OCI-LY1 (cell line): Measurements from ENCODE around the gene ARHGEF19.

Source experiments
- H2AFZ ChIP-seq: fragments of 200-600 bp; sonication (generic), shearing (Covaris generic); 2 replicates; pipeline ENCODE4 v1.6.0; 2014; ENCODE audit warnings: antibody characterized with exemption, mild to moderate bottlenecking, low read length
- H3F3A ChIP-seq: fragments of 200-600 bp; sonication (generic), shearing (Covaris generic); 2 replicates; pipeline ENCODE4 v1.6.0; 2014; ENCODE audit warnings: mild to moderate bottlenecking, antibody characterized with exemption, low read length, moderate library complexity; ENCODE audit not compliant: insufficient read depth
- H3K27ac ChIP-seq: fragments of 200-600 bp; sonication (generic); 2 replicates; pipeline ENCODE4 v1.5.1; 2014; ENCODE audit warnings: low read length, mixed run types, mild to moderate bottlenecking, low read depth; ENCODE audit not compliant: poor library complexity, severe bottlenecking
- H3K27me3 ChIP-seq: fragments of 200-600 bp; sonication (generic); 2 replicates; pipeline ENCODE4 v1.6.0; 2014; ENCODE audit warnings: antibody characterized with exemption, mild to moderate bottlenecking, low read length, moderate library complexity; ENCODE audit not compliant: insufficient read depth
- H3K36me3 ChIP-seq: fragments of 200-600 bp; sonication (generic); 2 replicates; pipeline ENCODE4 v1.6.1; 2014; ENCODE audit warnings: mild to moderate bottlenecking, antibody characterized with exemption, low read length, moderate library complexity, mixed read lengths; ENCODE audit not compliant: insufficient read depth
- H3K4me1 ChIP-seq: fragments of 200-600 bp; sonication (generic); 2 replicates; pipeline ENCODE4 v1.5.1; 2014; ENCODE audit warnings: mild to moderate bottlenecking, low read length, moderate library complexity; ENCODE audit not compliant: insufficient read depth, severe bottlenecking
- H3K4me2 ChIP-seq: fragments of 200-600 bp; sonication (generic), shearing (Covaris generic); 2 replicates; pipeline ENCODE4 v1.6.1; 2014; ENCODE audit warnings: low read length
- H3K4me3 ChIP-seq: fragments of 200-600 bp; sonication (generic); 2 replicates; pipeline ENCODE4 v1.5.1; 2014; ENCODE audit warnings: low read length, low read depth, mild to moderate bottlenecking, mixed read lengths; ENCODE audit not compliant: poor library complexity, severe bottlenecking
- H3K79me2 ChIP-seq: fragments of 200-600 bp; shearing (Covaris generic); 2 replicates; pipeline ENCODE4 v1.6.1; 2016; ENCODE audit warnings: mixed run types, low read length, mixed read lengths; ENCODE audit not compliant: insufficient read depth
- H3K9ac ChIP-seq: fragments of 200-600 bp; sonication (generic), shearing (Covaris generic); 2 replicates; pipeline ENCODE4 v1.6.1; 2014; ENCODE audit warnings: mild to moderate bottlenecking, low read length, mixed read lengths
- H3K9me2 ChIP-seq: fragments of 200-600 bp; sonication (generic), shearing (Covaris generic); 2 replicates; pipeline ENCODE4 v1.6.1; 2014; ENCODE audit warnings: low read depth, mild to moderate bottlenecking, low read length, mixed read lengths
- H3K9me3 ChIP-seq: fragments of 200-600 bp; shearing (Covaris generic); 2 replicates; pipeline ENCODE4 v1.6.1; 2014; ENCODE audit warnings: low read length, mixed read lengths
- H4K20me1 ChIP-seq: fragments of 200-600 bp; sonication (generic), shearing (Covaris generic); 2 replicates; pipeline ENCODE4 v1.6.0; 2016; ENCODE audit warnings: mild to moderate bottlenecking, low read length; ENCODE audit not compliant: insufficient read depth
- EZH2 ChIP-seq: fragments of 200-600 bp; sonication (generic), shearing (Covaris generic); IDR thresholded peaks from 2 replicates; pipeline ENCODE4 v1.8.0; 2017; ENCODE audit warnings: borderline replicate concordance, mixed run types, mild to moderate bottlenecking, antibody characterized with exemption, low read length, moderate library complexity, mixed read lengths
- TF ChIP-seq, protein P1 (sequence below): fragments of 200-600 bp; sonication (generic), shearing (Covaris generic); IDR thresholded peaks from 2 replicates; pipeline ENCODE4 v1.5.1; 2017; ENCODE audit warnings: mild to moderate bottlenecking, antibody characterized with exemption, low read length, moderate library complexity, mixed read lengths

The ARHGEF19 gene

GRCh38 chr1:16162163-16162822 lies 50.2 kb downstream of the ARHGEF19 start:
- H3K4me2 ChIP-seq: peak overlapping the region; percentile 40
- H3K9me3 ChIP-seq: no peaks in the 10 kb centered on the region
- no peaks in the 10 kb centered on the region for H4K20me1 ChIP-seq
- no peak overlapping the region for H3K27ac ChIP-seq
- no peaks in the 10 kb centered on the region for H3K36me3 ChIP-seq
- TF ChIP-seq, protein P1, sequence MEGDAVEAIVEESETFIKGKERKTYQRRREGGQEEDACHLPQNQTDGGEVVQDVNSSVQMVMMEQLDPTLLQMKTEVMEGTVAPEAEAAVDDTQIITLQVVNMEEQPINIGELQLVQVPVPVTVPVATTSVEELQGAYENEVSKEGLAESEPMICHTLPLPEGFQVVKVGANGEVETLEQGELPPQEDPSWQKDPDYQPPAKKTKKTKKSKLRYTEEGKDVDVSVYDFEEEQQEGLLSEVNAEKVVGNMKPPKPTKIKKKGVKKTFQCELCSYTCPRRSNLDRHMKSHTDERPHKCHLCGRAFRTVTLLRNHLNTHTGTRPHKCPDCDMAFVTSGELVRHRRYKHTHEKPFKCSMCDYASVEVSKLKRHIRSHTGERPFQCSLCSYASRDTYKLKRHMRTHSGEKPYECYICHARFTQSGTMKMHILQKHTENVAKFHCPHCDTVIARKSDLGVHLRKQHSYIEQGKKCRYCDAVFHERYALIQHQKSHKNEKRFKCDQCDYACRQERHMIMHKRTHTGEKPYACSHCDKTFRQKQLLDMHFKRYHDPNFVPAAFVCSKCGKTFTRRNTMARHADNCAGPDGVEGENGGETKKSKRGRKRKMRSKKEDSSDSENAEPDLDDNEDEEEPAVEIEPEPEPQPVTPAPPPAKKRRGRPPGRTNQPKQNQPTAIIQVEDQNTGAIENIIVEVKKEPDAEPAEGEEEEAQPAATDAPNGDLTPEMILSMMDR: no peak
- no peak for TF ChIP-seq EZH2
- peaks cover 4% of the 10 kb centered on the region for H3K4me1 ChIP-seq
- H3K4me3 ChIP-seq: no peak overlapping the region
- H3K9ac ChIP-seq: no peak overlapping the region
- H2AFZ ChIP-seq: no peak overlapping the region
- no peaks in the 10 kb centered on the region for H3K79me2 ChIP-seq
- H3K27me3 ChIP-seq: peaks cover 4% of the 10 kb centered on the region
- H3K9me2 ChIP-seq: no peaks in the 10 kb centered on the region
- H3F3A ChIP-seq: no peaks in the 10 kb centered on the region

- Histone ChIP-seq H3K4me3 (no peak overlapping the region), H3K36me3 (no peaks in the 10 kb centered on the region), H2AFZ (no peak overlapping the region), H3K9ac (no peak overlapping the region), H3K79me2 (no peaks in the 10 kb centered on the region), H3F3A (no peaks in the 10 kb centered on the region), H3K27me3 (peaks cover 4% of the 10 kb centered on the region; the same call in 1 of the 2 replicates), H3K4me1 (peaks cover 4% of the 10 kb centered on the region), H4K20me1 (no peaks in the 10 kb centered on the region), H3K9me3 (no peaks in the 10 kb centered on the region), H3K27ac (no peak overlapping the region), H3K9me2 (no peaks in the 10 kb centered on the region), H3K4me2 (no peak overlapping the region)
- no peak for TF ChIP-seq EZH2
- TF ChIP-seq, protein P1: no peak
These were observed 50.7 kb downstream of the ARHGEF19 start for GRCh38 chr1:16161717-16162116.

DNA sequence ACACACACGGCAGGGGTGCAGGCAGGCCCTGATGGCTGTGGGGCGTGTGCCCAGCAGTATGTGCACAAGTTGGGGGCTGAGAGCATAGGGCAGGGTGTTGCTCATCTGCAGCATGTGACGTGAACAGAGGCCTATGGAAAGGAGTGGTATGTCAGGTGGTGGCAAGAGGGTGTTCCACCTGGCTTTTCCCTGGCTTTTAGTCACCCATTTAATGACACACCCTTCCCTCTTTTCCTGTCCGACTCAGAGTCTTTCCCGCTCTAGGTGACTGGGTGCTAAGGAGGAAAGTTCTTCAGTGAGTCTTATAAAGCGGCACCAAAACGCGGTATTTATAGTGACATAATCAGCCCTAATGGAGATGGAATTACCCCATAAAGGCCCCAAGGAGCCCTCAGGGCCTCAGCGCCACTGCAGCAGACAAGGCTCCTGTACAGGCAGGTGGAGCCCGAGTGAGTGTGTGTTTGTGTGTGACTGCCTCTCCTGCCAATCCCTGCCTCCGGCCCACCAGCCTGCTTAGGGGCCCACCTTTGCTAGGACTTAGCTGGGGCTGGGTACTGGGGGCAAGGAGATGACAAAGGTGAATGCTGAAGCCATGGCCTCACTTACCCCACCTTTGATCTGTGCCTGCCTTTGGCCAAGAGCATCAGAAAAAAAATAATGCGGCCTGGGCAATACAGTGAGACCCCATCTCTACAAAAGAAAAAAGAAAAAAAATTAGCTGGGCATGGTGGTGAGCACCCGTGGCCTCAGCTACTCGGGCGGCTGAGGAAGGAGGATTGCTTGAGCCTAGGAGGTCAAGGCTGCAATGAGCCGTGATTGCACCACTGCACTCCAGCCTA lies 53.2 kb downstream of the ARHGEF19 start:
- H2AFZ ChIP-seq: no peak overlapping the region
- H3K4me2 ChIP-seq: no peak overlapping the region
- H4K20me1 ChIP-seq: no peaks in the 10 kb centered on the region
- H3K4me3 ChIP-seq: no peak overlapping the region
- H3K4me1 ChIP-seq: peaks cover 4% of the 10 kb centered on the region
- H3K36me3 ChIP-seq: no peaks in the 10 kb centered on the region
- no peaks in the 10 kb centered on the region for H3K79me2 ChIP-seq
- TF ChIP-seq EZH2: no peak
- TF ChIP-seq, protein P1: no peak
- H3K9me3 ChIP-seq: no peaks in the 10 kb centered on the region
- H3K27ac ChIP-seq: no peak overlapping the region
- no peaks in the 10 kb centered on the region for H3K9me2 ChIP-seq
- no peak overlapping the region for H3K9ac ChIP-seq
- peaks cover 4% of the 10 kb centered on the region; the same call in 1 of the 2 replicates for H3K27me3 ChIP-seq
- no peaks in the 10 kb centered on the region for H3F3A ChIP-seq
